Measurements from ENCODE around the gene CRYBA2.

CRYBA2 gene

DNA sequence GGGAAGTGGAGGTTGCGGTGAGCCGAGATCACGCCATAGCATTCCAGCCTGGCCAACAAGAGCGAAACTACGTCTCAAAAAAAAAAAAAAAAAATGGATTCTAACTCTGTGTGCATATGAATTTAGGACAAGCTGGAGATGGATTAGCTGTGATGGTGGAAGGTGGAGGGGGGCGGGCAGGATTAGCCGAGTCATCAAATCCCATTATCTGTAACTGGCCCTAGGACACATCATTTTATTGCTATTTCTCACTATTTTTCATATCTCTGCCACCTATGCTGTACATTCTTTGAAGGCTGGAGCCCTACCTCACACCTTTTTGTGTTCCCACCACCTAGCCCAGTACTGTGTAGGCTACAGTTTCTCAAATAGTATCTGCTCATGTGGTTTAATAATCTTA lies 41.1 kb downstream of the CRYBA2 start:
- no peak for DNase-seq

GRCh38 chr2:218946621-218947020 lies 46.6 kb downstream of the CRYBA2 start:
- DNase-seq, result no peak

DNA sequence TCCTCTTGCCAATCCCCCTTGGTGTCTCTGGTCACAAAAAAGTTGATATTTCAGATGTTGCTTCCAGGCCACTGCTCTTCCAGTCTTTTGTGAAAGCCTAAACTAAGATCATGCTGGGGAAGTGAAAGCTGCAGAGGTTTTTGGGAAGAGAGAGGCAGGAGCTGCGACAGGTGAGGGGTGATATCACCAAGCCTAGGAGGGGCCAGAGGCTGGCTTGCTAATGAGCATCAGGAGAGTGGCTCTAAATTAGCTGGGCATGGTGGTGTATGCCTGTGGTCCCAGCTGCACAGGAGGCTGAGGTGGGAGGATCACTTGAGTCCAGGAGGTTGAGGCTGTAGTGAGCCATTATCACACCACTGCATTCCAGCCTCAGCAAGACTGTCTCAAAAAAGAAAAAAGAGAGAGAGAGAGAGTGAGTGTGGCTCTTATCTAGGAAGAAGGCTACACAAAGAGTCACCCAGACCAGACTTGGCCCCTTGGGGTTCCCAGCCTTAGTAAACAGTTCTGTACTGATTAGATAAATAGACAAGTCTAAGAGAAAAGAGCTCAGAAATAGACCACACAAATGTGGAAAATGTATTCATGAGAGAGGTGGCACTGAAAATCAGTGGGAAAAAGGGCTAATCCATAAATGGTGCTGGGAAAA lies 48.3 kb downstream of the CRYBA2 start:
- no peak for DNase-seq
